Fibroblast of lung (primary cell): Measurements from ENCODE around the gene VSIG10L2.

Experiments used
- EZH2 ChIP-seq: IDR thresholded peaks from 2 replicates; pipeline ENCODE4 v1.5.1; 2012; ENCODE audit warnings: low read length, control low read depth, mild to moderate bottlenecking; ENCODE audit errors: missing control alignments
- TF ChIP-seq, protein P1 (sequence below), 2 donors: IDR thresholded peaks in 1 of 2; conservative IDR thresholded peaks in 1 of 2; 1 replicate in 1 of 2; 2 replicates in 1 of 2; pipeline ENCODE4 v1.5.1; 2011 to 2012; ENCODE audit warnings: low read length in 2 of 2, control low read depth in 1 of 2, inconsistent platforms in 1 of 2, low read depth in 1 of 2, mild to moderate bottlenecking in 1 of 2

DNA sequence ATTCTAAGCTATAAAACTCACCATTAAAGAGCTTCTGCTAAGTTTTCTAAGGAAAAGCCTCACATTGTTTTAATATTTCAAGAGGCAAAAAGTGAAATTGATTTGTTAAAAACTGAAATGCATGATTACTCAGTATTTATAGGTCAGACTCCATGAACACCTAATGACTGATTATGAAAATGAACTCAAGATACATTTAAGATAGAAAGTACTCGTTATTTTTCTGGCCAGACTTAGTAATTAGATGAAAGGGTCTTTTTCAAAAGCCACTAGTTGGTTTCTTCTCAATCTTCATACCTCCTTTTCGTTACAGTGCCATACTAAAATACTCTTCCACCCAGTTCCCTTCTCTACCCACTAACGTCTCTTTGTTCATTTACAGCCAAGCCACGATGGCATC is 56.3 kb downstream of the VSIG10L2 start:
- TF ChIP-seq, protein P1, sequence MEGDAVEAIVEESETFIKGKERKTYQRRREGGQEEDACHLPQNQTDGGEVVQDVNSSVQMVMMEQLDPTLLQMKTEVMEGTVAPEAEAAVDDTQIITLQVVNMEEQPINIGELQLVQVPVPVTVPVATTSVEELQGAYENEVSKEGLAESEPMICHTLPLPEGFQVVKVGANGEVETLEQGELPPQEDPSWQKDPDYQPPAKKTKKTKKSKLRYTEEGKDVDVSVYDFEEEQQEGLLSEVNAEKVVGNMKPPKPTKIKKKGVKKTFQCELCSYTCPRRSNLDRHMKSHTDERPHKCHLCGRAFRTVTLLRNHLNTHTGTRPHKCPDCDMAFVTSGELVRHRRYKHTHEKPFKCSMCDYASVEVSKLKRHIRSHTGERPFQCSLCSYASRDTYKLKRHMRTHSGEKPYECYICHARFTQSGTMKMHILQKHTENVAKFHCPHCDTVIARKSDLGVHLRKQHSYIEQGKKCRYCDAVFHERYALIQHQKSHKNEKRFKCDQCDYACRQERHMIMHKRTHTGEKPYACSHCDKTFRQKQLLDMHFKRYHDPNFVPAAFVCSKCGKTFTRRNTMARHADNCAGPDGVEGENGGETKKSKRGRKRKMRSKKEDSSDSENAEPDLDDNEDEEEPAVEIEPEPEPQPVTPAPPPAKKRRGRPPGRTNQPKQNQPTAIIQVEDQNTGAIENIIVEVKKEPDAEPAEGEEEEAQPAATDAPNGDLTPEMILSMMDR (conservative IDR thresholded peaks at IDR 0.05 in 1 of 2, IDR thresholded peaks at IDR 0.05 in 1 of 2; ENCODE audit: low read depth in 1 of 2, low read length in 2 of 2), result no peak
- no peak for TF ChIP-seq EZH2
